Measurements from ENCODE around the gene CARD19.

- TF ChIP-seq EZH2 (IDR thresholded peaks at IDR 0.05; ENCODE audit: insufficient read depth, poor library complexity, severe bottlenecking) (no peak), EZH2phosphoT487 (IDR thresholded peaks at IDR 0.05; ENCODE audit: insufficient read depth, low read depth) (no peak)
Measured at GRCh38 chr9:93128715-93129224, 32.8 kb downstream of the CARD19 start.
